Uterus (tissue), 2 donors: ENCODE data around the gene FDPS.

Experiments used
- POLR2A ChIP-seq, 2 donors: fragments of 450-650 bp; IDR thresholded peaks; one replicate each; pipeline ENCODE4 v1.6.1; 2016; ENCODE audit warnings: antibody characterized with exemption in 2 of 2, mild to moderate bottlenecking in 1 of 2, moderate library complexity in 1 of 2
- TF ChIP-seq, protein P1 (sequence below), 4 experiments: fragments of 200-600 bp in 2 of 4; fragments of 450-650 bp in 2 of 4; sonication (generic) in 2 of 4; IDR thresholded peaks; one replicate each; pipeline ENCODE4 v1.5.1; 2016 to 2019; ENCODE audit warnings: antibody characterized with exemption in 4 of 4, mild to moderate bottlenecking in 2 of 4, moderate library complexity in 1 of 4

DNA sequence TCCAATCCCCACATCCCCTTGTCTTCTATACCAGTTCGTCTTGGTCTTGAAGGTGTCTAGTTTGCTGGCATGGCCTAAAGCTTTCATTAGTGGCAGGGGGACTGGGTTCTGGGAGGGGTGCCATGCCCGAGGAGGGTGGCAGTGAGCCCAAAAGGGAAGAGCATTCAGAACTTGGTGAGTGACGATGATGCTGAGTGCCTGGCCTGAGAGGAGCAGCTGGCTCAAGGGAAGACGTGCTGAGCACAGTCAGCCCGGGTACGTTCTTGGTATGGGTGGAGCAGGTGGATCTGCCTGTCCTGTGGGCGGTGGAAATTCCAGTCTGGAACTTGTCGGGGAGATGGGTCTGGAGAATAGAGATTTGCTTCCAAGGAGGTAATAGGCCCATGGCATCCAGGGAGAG lies 4.6 kb downstream of the FDPS start:
- TF ChIP-seq, protein P1, sequence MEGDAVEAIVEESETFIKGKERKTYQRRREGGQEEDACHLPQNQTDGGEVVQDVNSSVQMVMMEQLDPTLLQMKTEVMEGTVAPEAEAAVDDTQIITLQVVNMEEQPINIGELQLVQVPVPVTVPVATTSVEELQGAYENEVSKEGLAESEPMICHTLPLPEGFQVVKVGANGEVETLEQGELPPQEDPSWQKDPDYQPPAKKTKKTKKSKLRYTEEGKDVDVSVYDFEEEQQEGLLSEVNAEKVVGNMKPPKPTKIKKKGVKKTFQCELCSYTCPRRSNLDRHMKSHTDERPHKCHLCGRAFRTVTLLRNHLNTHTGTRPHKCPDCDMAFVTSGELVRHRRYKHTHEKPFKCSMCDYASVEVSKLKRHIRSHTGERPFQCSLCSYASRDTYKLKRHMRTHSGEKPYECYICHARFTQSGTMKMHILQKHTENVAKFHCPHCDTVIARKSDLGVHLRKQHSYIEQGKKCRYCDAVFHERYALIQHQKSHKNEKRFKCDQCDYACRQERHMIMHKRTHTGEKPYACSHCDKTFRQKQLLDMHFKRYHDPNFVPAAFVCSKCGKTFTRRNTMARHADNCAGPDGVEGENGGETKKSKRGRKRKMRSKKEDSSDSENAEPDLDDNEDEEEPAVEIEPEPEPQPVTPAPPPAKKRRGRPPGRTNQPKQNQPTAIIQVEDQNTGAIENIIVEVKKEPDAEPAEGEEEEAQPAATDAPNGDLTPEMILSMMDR (IDR thresholded peaks at IDR 0.05), result no peak
- no peak for TF ChIP-seq POLR2A (IDR thresholded peaks at IDR 0.05)
